GM18868 (cell line): ENCODE measurements around the gene STMN3.
"Not testable (repeated sequence)": the region's sequence is repeated elsewhere in the genome, so short reads cannot be mapped to it uniquely, and the experiment has no call there.

Source experiments
- ATAC-seq: cut with Tn5 transposase; IDR thresholded peaks from one replicate; pipeline ENCODE4 v1.9.1; 2021; ENCODE audit warnings: mild to moderate bottlenecking, moderate library complexity; ENCODE audit not compliant: unreplicated experiment

STMN3 gene

GRCh38 chr20:63678667-63679465 is 25.6 kb upstream of the STMN3 start:
- no peak for ATAC-seq

- no peak for ATAC-seq
Observed at GRCh38 chr20:63678071-63678470, 24.8 kb upstream of the STMN3 start.

GRCh38 chr20:63675681-63676368 is 22.6 kb upstream of the STMN3 start:
- no peak for ATAC-seq

GRCh38 chr20:63673951-63674350 is 20.7 kb upstream of the STMN3 start:
- no peak for ATAC-seq

GRCh38 chr20:63672666-63673065 is 19.4 kb upstream of the STMN3 start:
- ATAC-seq = no peak

GRCh38 chr20:63671695-63672094 is 18.5 kb upstream of the STMN3 start:
- ATAC-seq = not testable (repeated sequence)

- no peak for ATAC-seq
Observed at GRCh38 chr20:63668351-63668750, 15.1 kb upstream of the STMN3 start.

GRCh38 chr20:63667858-63668257 is 14.6 kb upstream of the STMN3 start:
- no peak for ATAC-seq

- no peak for ATAC-seq
Observed at GRCh38 chr20:63665708-63666107, 12.5 kb upstream of the STMN3 start.

- ATAC-seq = no peak
Observed at GRCh38 chr20:63664861-63665594, 11.8 kb upstream of the STMN3 start.

- no peak for ATAC-seq
Observed at GRCh38 chr20:63664143-63664851, 11.1 kb upstream of the STMN3 start.

GRCh38 chr20:63663332-63664066 is 10.3 kb upstream of the STMN3 start:
- no peak for ATAC-seq

GRCh38 chr20:63662813-63663189 is 9.6 kb upstream of the STMN3 start:
- no peak for ATAC-seq

- no peak for ATAC-seq
Observed at GRCh38 chr20:63661959-63662812, 9.0 kb upstream of the STMN3 start.

GRCh38 chr20:63661108-63661507 is 7.9 kb upstream of the STMN3 start:
- no peak for ATAC-seq

GRCh38 chr20:63660622-63661021 is 7.4 kb upstream of the STMN3 start:
- no peak for ATAC-seq

- ATAC-seq = not testable (repeated sequence)
Observed at GRCh38 chr20:63660174-63660573, 7.0 kb upstream of the STMN3 start.

GRCh38 chr20:63659370-63659769 is 6.1 kb upstream of the STMN3 start:
- ATAC-seq = no peak

- peak; percentile 12 for ATAC-seq
Observed at GRCh38 chr20:63658749-63659187, 5.5 kb upstream of the STMN3 start.
